Astrocyte (in vitro differentiated cells and primary cell): ENCODE data around the gene NEMP1.

Experiments
- CTCF ChIP-seq: IDR thresholded peaks from 2 replicates; pipeline ENCODE4 v1.5.1; 2011; ENCODE audit warnings: low read depth, mild to moderate bottlenecking, inconsistent platforms, low read length, moderate library complexity; ENCODE audit not compliant: insufficient read depth
- EZH2 ChIP-seq: IDR thresholded peaks from 2 replicates; pipeline ENCODE4 v1.6.1; 2012; ENCODE audit warnings: mild to moderate bottlenecking, low read length, inconsistent platforms; ENCODE audit not compliant: insufficient read depth

DNA sequence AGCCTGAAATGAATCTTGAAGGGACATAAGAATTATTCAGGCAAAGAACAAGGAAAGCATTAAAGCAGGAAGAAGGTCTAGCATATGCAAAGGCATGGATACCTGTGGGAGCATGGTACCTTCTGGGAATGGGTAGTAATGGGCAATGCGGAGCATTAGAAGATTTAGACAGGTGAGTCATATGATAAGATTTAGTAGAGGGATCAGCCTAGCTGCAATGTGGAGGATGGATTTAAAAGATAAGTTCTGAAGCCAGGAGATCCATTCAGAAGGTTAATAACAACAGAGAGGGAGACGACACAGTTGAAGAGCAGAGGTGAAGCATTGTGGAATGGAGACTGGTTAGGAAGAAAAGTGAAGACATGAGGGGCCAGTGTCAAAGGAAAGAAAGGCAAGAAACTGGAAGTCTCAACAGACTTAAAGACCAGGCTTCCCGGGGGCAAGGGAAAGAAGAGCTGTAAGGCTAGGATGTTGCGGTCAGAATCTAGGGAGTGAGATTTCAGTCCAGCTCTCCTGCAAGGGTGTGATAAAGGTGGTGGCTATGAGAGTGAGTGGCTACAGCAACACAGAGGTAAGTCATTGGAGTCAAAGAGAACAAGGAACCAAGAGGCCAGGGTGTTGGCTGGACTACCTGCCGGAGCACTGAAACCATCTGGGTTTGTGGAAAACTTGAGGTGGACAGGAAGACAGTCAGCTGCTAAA lies 38.1 kb upstream of the NEMP1 start:
- no peak for TF ChIP-seq CTCF
- TF ChIP-seq EZH2, result no peak
